Lung (tissue), 12 donors: ENCODE results near the gene DNASE2B. TPM values are rescaled to one million over a fixed set of nuclear protein-coding genes. Genes with fewer than 3 reads are reported as not detected.

Experiments used
- ATAC-seq: fragments of 200-7000 bp; cut with Tn5 transposase; one replicate; pipeline ENCODE4 v1.9.1; 2020; ENCODE audit warnings: moderate number of reproducible peaks; ENCODE audit not compliant: insufficient read depth, low FRiP score
- DNase-seq, 3 donors: peaks; one replicate each; pipeline ENCODE4 v3.0.0-alpha.2; 2013 to 2017
- H3K27ac ChIP-seq, 2 donors: one replicate each; pipeline ENCODE4 v1.5.1; 2013; ENCODE audit warnings: mild to moderate bottlenecking in 2 of 2, moderate library complexity in 2 of 2, control low read depth in 1 of 2, inconsistent platforms in 1 of 2, low read depth in 1 of 2, low read length in 1 of 2
- H3K27me3 ChIP-seq, 3 donors: one replicate each; pipeline ENCODE4 v1.5.1; 2013; ENCODE audit warnings: low read length in 2 of 3; ENCODE audit not compliant: control insufficient read depth in 3 of 3, insufficient read depth in 3 of 3
- H3K36me3 ChIP-seq, 4 donors: one replicate each; pipeline ENCODE4 v1.5.1; 2013; ENCODE audit warnings: low read length in 4 of 4, mild to moderate bottlenecking in 1 of 4, moderate library complexity in 1 of 4; ENCODE audit not compliant: control insufficient read depth in 4 of 4, insufficient read depth in 4 of 4
- H3K4me1 ChIP-seq, 5 donors: one replicate each; pipeline ENCODE4 v1.5.1; 2013; ENCODE audit warnings: low read length in 5 of 5, mild to moderate bottlenecking in 2 of 5, moderate library complexity in 1 of 5; ENCODE audit not compliant: control insufficient read depth in 5 of 5, insufficient read depth in 5 of 5
- H3K4me3 ChIP-seq: one replicate; pipeline ENCODE4 v1.5.1; 2013; ENCODE audit warnings: mild to moderate bottlenecking, control low read depth, moderate library complexity
- H3K9ac ChIP-seq, 2 donors: one replicate each; pipeline ENCODE4 v1.5.1; 2013; ENCODE audit warnings: low read length in 2 of 2, control low read depth in 1 of 2; ENCODE audit not compliant: insufficient read depth in 1 of 2
- H3K9me3 ChIP-seq, 4 donors: one replicate each; pipeline ENCODE4 v1.5.1; 2013; ENCODE audit warnings: low read length in 3 of 4, mild to moderate bottlenecking in 1 of 4, moderate library complexity in 1 of 4; ENCODE audit not compliant: control insufficient read depth in 4 of 4, insufficient read depth in 3 of 4
- CTCF ChIP-seq: IDR thresholded peaks from 2 replicates; pipeline ENCODE4 v1.5.1; 2012; ENCODE audit warnings: mild to moderate bottlenecking; ENCODE audit errors: control extremely low read depth, extremely low read depth
- WGBS, 2 donors: extraction: QIAGEN DNeasy Blood & Tissue Kit; methylation state at CpG; one replicate each; pipeline ENCODE4 v1.1.7; 2013; 5-methylcytosine and 5-hydroxymethylcytosine counted together
- polyA plus RNA-seq, 2 donors: library from polyadenylated mRNA; stranded (reverse); fragments of 200-250 nt; gene quantifications; one replicate each; pipeline ENCODE4 v1.2.1, GENCODE V29; 2013
- total RNA-seq, 2 donors: library from RNA; depleted of rRNA in 1 of 2; stranded (reverse); fragments of >200 nt in 1 of 2; gene quantifications; one replicate each; pipeline ENCODE4 v1.2.1, GENCODE V29; 2014 to 2021
- donor health status: control.
- donor health status: control.
- donor health status: Bipolar disorder and iron deficiency.
- donor health status: healthy.
- donor health status: DM: yes; HTN: yes; CAD: no.

The DNASE2B gene
- total and polyA plus RNA-seq, 4 donors = 0.29 to 4.9 (median 1.3) TPM; not detected in 1

GRCh38 chr1:84355556-84355955 is 42.7 kb upstream of the DNASE2B start:
- no peak for TF ChIP-seq CTCF
- H3K27me3 ChIP-seq = no peaks in the 10 kb centered on the region
- DNase-seq (no peak), ATAC-seq (no peak)
- H3K36me3 ChIP-seq = no peaks in the 10 kb centered on the region
- 89 to 92% methylated on average over 3 of the region's 3 CpGs for WGBS, 2 donors
- no peak overlapping the region for H3K27ac ChIP-seq
- no peak overlapping the region for H3K9ac ChIP-seq
- H3K9me3 ChIP-seq = no peaks in the 10 kb centered on the region
- H3K4me1 ChIP-seq = peaks cover 0 to 3% (median 0%) of the 10 kb centered on the region in 5 donors
- H3K4me3 ChIP-seq = no peak overlapping the region

GRCh38 chr1:84356881-84357280 is 41.4 kb upstream of the DNASE2B start:
- no peaks in the 10 kb centered on the region for H3K9me3 ChIP-seq
- 74 to 77% methylated on average over 1 of the region's 1 CpG for WGBS, 2 donors
- no peaks in the 10 kb centered on the region for H3K27me3 ChIP-seq
- no peak for TF ChIP-seq CTCF
- H3K9ac ChIP-seq = no peak overlapping the region
- no peak overlapping the region for H3K27ac ChIP-seq
- DNase-seq (peak in 2 of 3 donors; percentile 39 to 57), ATAC-seq (no peak)
- H3K36me3 ChIP-seq = no peaks in the 10 kb centered on the region
- no peak overlapping the region for H3K4me3 ChIP-seq
- peaks cover 0 to 3% (median 0%) of the 10 kb centered on the region in 5 donors for H3K4me1 ChIP-seq

- Histone ChIP-seq H3K27ac (no peak overlapping the region), H3K9ac (no peak overlapping the region), H3K4me3 (no peak overlapping the region), H3K36me3 (no peaks in the 10 kb centered on the region), H3K9me3 (no peaks in the 10 kb centered on the region), H3K27me3 (no peaks in the 10 kb centered on the region), H3K4me1 (peaks cover 0 to 3% (median 0%) of the 10 kb centered on the region in 5 donors)
- no peak for DNase-seq
- no peak for TF ChIP-seq CTCF
- ATAC-seq = no peak
- 93 to 95% methylated on average over 4 of the region's 4 CpGs for WGBS, 2 donors
Observed at GRCh38 chr1:84358695-84359094, 39.6 kb upstream of the DNASE2B start.

GRCh38 chr1:84360316-84360715 is 38.0 kb upstream of the DNASE2B start:
- Histone ChIP-seq H3K4me3 (no peak overlapping the region), H3K4me1 (no peaks in the 10 kb centered on the region), H3K27me3 (no peaks in the 10 kb centered on the region), H3K27ac (no peak overlapping the region), H3K9ac (no peak overlapping the region), H3K36me3 (no peaks in the 10 kb centered on the region), H3K9me3 (no peaks in the 10 kb centered on the region)
- whole genome bisulfite sequencing, 2 donors = 23 to 65% methylated on average over 1 of the region's 1 CpG
- ATAC-seq (no peak), DNase-seq (no peak)
- TF ChIP-seq CTCF = no peak
